GM06990 (cell line): Measurements from ENCODE around the gene ATP7A.

Source experiments
- DNase-seq: peaks from one replicate; pipeline ENCODE4 v3.0.0-alpha.2; 2011; ENCODE audit not compliant: insufficient read length; ENCODE audit errors: extremely low read depth
- H3K27me3 ChIP-seq: replicated peaks from 2 replicates; pipeline ENCODE4 v1.6.0; 2011; ENCODE audit warnings: low read length; ENCODE audit not compliant: control insufficient read depth, insufficient read depth
- H3K36me3 ChIP-seq: 2 replicates; pipeline ENCODE4 v1.5.1; 2011; ENCODE audit warnings: low read length; ENCODE audit not compliant: control insufficient read depth, insufficient read depth
- H3K4me3 ChIP-seq: replicated peaks from 2 replicates; pipeline ENCODE4 v1.5.1; 2011; ENCODE audit warnings: low read depth, mild to moderate bottlenecking, control low read depth, low read length
- CTCF ChIP-seq: IDR thresholded peaks from 2 replicates; pipeline ENCODE4 v1.5.1; 2011; ENCODE audit warnings: low read length, control low read depth, mild to moderate bottlenecking, inconsistent platforms; ENCODE audit not compliant: insufficient read depth, poor library complexity, severe bottlenecking

ATP7A gene

GRCh38 chrX:77952173-77952572 is 41.7 kb downstream of the ATP7A start:
- DNase-seq = no peak
- H3K27me3 ChIP-seq = no peaks in the 10 kb centered on the region
- no peak overlapping the region for H3K4me3 ChIP-seq
- TF ChIP-seq CTCF = no peak
- H3K36me3 ChIP-seq = no peaks in the 10 kb centered on the region

DNA sequence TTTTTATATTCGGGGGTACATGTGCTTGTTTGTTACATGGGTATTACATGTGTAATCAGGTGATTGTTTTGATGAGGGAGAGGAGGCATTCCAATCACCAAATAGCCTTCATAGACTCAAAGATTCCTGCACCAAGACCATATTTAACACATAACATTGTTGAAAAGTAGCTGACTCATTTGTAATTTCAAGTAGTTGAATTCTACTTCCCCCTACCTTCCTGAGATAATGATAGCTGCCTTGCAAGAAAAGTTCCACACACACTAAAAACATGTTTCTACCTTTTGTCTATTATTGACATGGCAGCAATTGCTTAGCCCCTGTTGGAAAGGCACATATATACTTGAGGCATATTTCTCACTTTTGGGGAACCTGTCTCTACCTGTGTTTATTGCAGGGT is 42.8 kb downstream of the ATP7A start:
- no peak for DNase-seq
- no peak for TF ChIP-seq CTCF
- H3K4me3 ChIP-seq = no peak overlapping the region
- H3K36me3 ChIP-seq = no peaks in the 10 kb centered on the region
- no peaks in the 10 kb centered on the region for H3K27me3 ChIP-seq

- TF ChIP-seq CTCF = no peak
- H3K4me3 ChIP-seq = no peak overlapping the region
- no peaks in the 10 kb centered on the region for H3K36me3 ChIP-seq
- no peaks in the 10 kb centered on the region for H3K27me3 ChIP-seq
- no peak for DNase-seq
These were observed 43.2 kb downstream of the ATP7A start for GRCh38 chrX:77953708-77954107.

GRCh38 chrX:77960567-77960966 is 50.1 kb downstream of the ATP7A start:
- TF ChIP-seq CTCF = no peak

DNA sequence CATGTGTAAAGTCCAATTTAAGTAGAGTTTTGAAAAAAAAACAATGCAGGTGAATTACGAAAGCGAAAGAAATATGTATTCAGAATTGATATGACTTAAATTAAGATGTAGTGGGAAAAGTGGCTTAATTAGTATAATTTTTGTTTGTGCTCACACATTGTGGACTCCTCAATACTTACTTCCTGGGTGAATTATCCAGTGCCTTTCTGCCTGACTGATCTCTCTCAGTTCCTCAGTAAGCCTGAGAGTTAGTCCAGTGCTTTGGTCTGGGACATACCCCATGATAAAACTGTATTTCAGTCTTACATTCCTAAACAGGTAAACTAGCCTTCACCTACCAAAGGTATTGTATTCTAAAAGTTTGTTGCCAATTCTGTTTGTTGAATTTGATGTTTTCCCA is 50.6 kb downstream of the ATP7A start:
- no peak for DNase-seq
- no peaks in the 10 kb centered on the region for H3K27me3 ChIP-seq
- no peaks in the 10 kb centered on the region for H3K36me3 ChIP-seq
- H3K4me3 ChIP-seq = no peak overlapping the region
- no peak for TF ChIP-seq CTCF

More at GRCh38 chrX:77960567-77960966, 50.1 kb downstream of the ATP7A start:
- H3K36me3 ChIP-seq = no peaks in the 10 kb centered on the region
- no peaks in the 10 kb centered on the region for H3K27me3 ChIP-seq
- no peak for DNase-seq
- no peak overlapping the region for H3K4me3 ChIP-seq

DNA sequence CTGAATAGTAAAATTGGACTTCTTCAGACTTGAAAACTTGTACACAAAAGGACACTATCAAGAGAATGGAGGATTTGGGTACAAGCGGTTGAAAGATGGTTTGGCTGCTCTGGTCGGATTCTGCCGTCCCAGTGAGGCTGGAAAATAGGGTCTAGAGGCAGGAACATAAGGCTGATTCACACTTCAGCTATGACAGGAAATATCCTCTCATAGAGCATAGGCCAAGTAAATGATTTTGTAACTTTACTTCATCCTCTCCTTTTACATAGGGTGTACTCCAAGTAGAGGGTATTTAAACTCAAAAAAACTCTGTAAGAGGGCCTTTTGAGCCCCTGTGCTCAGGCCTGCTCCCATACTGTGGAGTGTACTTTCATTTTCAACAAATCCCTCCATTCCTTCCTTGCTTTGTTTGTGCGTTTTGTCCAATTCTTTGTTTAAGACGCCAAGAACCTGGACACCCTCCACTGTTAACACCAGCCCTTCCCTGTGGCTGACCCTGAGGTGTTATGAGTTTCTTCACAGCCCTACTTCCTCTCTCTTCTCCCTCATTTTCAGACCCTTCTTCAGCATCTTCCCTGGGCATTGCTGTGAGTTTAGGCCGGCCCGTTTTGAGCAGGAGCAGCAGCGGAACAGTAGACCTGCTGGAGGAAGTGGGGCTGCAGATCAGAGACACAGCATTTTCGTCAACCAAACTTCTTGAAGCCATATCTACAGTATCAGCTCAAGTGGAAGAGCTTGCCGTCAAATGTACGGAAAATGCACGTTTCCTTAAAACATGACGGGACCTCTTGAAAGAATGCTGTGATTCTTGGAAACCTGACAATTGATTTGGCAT is 51.8 kb downstream of the ATP7A start:
- Histone ChIP-seq H3K27me3 (no peaks in the 10 kb centered on the region), H3K4me3 (no peak overlapping the region), H3K36me3 (no peaks in the 10 kb centered on the region)
- no peak for TF ChIP-seq CTCF
- no peak for DNase-seq
